IMR-90 (cell line): ENCODE measurements around the gene FAM8A1. TPM values are rescaled to one million over a fixed set of nuclear protein-coding genes. Genes with fewer than 3 reads are reported as not detected.

Experiments used
- ATAC-seq: fragments of 200-7000 bp; cut with Tn5 transposase; 2 replicates; pipeline ENCODE4 v1.9.1; 2020; ENCODE audit warnings: low read depth, mild to moderate bottlenecking, moderate library complexity
- BruUV-seq: library from RNA; stranded (reverse); fragments of 400-500 nt; replicated peaks from 2 replicates; lab custom pipeline; 2021; lab: Mats Ljungman, UMichigan
- CTCF ChIA-PET: fragments of 300-600 bp; formaldehyde crosslinking; extraction: SDS; loops from one replicate; lab custom pipeline; 2021; ENCODE audit warnings: antibody characterized with exemption; lab: Yijun Ruan, JAX
- POLR2A ChIA-PET: fragments of 300-600 bp; sonication (Branson Sonifier 250); formaldehyde crosslinking; loops from one replicate; lab custom pipeline; 2022; ENCODE audit warnings: antibody characterized with exemption; ENCODE audit not compliant: unreplicated experiment; lab: Charles Lee
- DNase-seq: peaks from one replicate; pipeline ENCODE4 v3.0.0; 2013
- H2AFZ ChIP-seq: replicated peaks from 2 replicates; pipeline ENCODE3; 2013; ENCODE audit warnings: low read length, mild to moderate bottlenecking; ENCODE audit not compliant: poor library complexity
- H2AK5ac ChIP-seq: 2 replicates; pipeline ENCODE4 v1.6.1; 2013; ENCODE audit warnings: low read depth, low read length, inconsistent platforms
- H2AK9ac ChIP-seq: replicated peaks from 2 replicates; pipeline ENCODE3; 2013; ENCODE audit warnings: mild to moderate bottlenecking, low read depth, low read length, moderate library complexity; ENCODE audit not compliant: poor library complexity
- H2BK120ac ChIP-seq: 2 replicates; pipeline ENCODE4 v1.6.1; 2013; ENCODE audit warnings: low read depth, low read length, inconsistent platforms
- H2BK15ac ChIP-seq: 3 replicates; pipeline ENCODE4 v1.6.1; 2013; ENCODE audit warnings: low read depth, low read length, inconsistent platforms
- H2BK20ac ChIP-seq: 2 replicates; pipeline ENCODE4 v1.6.1; 2013; ENCODE audit warnings: low read depth, mild to moderate bottlenecking, inconsistent platforms, low read length, moderate library complexity
- H2BK5ac ChIP-seq: 2 replicates; pipeline ENCODE4 v1.6.1; 2013; ENCODE audit warnings: mild to moderate bottlenecking, low read depth, low read length, inconsistent platforms; ENCODE audit not compliant: poor library complexity, severe bottlenecking
- H3K14ac ChIP-seq: replicated peaks from 2 replicates; pipeline ENCODE4 v1.6.1; 2013; ENCODE audit warnings: low read depth, low read length, inconsistent platforms
- H3K18ac ChIP-seq: 2 replicates; pipeline ENCODE4 v1.6.1; 2013; ENCODE audit warnings: low read depth, low read length, control low read depth
- H3K23ac ChIP-seq: 2 replicates; pipeline ENCODE4 v1.6.1; 2013; ENCODE audit warnings: low read depth, low read length, inconsistent platforms
- H3K27ac ChIP-seq: 2 replicates; pipeline ENCODE4 v1.5.1; 2013; ENCODE audit warnings: mild to moderate bottlenecking, control low read depth, low read length; ENCODE audit not compliant: insufficient read depth
- H3K27me3 ChIP-seq: 2 replicates; pipeline ENCODE4 v1.6.1; 2013; ENCODE audit warnings: low read length; ENCODE audit not compliant: control insufficient read depth, insufficient read depth
- H3K36me3 ChIP-seq: 2 replicates; pipeline ENCODE4 v1.6.1; 2013; ENCODE audit warnings: low read length, mixed read lengths; ENCODE audit not compliant: control insufficient read depth, insufficient read depth
- H3K4ac ChIP-seq: 2 replicates; pipeline ENCODE4 v1.6.1; 2013; ENCODE audit warnings: low read depth, low read length, inconsistent platforms
- H3K4me1 ChIP-seq: 2 replicates; pipeline ENCODE4 v1.6.1; 2013; ENCODE audit warnings: low read length, mixed read lengths; ENCODE audit not compliant: control insufficient read depth, insufficient read depth
- H3K4me2 ChIP-seq: 2 replicates; pipeline ENCODE4 v1.6.1; 2013; ENCODE audit warnings: low read depth, mild to moderate bottlenecking, control low read depth, low read length, moderate library complexity
- H3K4me3 ChIP-seq: 2 replicates; pipeline ENCODE4 v1.5.1; 2013; ENCODE audit warnings: low read depth, mild to moderate bottlenecking, control low read depth, low read length, moderate library complexity; ENCODE audit not compliant: insufficient read depth
- H3K56ac ChIP-seq: 2 replicates; pipeline ENCODE4 v1.6.1; 2013; ENCODE audit warnings: low read length, inconsistent platforms; ENCODE audit not compliant: insufficient read depth; ENCODE audit errors: extremely low read depth
- H3K79me1 ChIP-seq, 2 experiments: 2 replicates each; pipeline ENCODE4 v1.6.1; 2013; ENCODE audit warnings: low read length in 2 of 2, inconsistent platforms in 1 of 2, low read depth in 1 of 2
- H3K9ac ChIP-seq: 2 replicates; pipeline ENCODE4 v1.6.1; 2013; ENCODE audit warnings: low read depth, low read length, control low read depth
- H3K9me1 ChIP-seq: 2 replicates; pipeline ENCODE4 v1.6.1; 2013; ENCODE audit warnings: low read length, inconsistent platforms; ENCODE audit not compliant: insufficient read depth
- H3K9me3 ChIP-seq: 2 replicates; pipeline ENCODE4 v1.6.1; 2013; ENCODE audit warnings: low read length; ENCODE audit not compliant: control insufficient read depth, insufficient read depth
- H4K20me1 ChIP-seq: 2 replicates; pipeline ENCODE4 v1.6.1; 2013; ENCODE audit warnings: low read length, inconsistent platforms; ENCODE audit not compliant: insufficient read depth
- H4K5ac ChIP-seq: 2 replicates; pipeline ENCODE4 v1.6.1; 2013; ENCODE audit warnings: mild to moderate bottlenecking, low read depth, low read length, control low read depth
- H4K8ac ChIP-seq, 2 experiments: 2 replicates each; pipeline ENCODE4 v1.6.1; 2013; ENCODE audit warnings: low read depth in 2 of 2, low read length in 2 of 2, control low read depth in 1 of 2, inconsistent platforms in 1 of 2
- H4K91ac ChIP-seq: 2 replicates; pipeline ENCODE4 v1.6.1; 2013; ENCODE audit warnings: low read depth, low read length, inconsistent platforms; ENCODE audit not compliant: insufficient read depth
- CEBPB ChIP-seq: IDR thresholded peaks from 2 replicates; pipeline ENCODE4 v1.6.1; 2012; ENCODE audit warnings: low read depth, low read length, improper control_type of control experiment
- CHD1 ChIP-seq: IDR thresholded peaks from 2 replicates; pipeline ENCODE4 v1.6.1; 2012; ENCODE audit warnings: low read depth, low read length, improper control_type of control experiment
- RAD21 ChIP-seq: IDR thresholded peaks from 2 replicates; pipeline ENCODE4 v1.6.1; 2012; ENCODE audit warnings: low read length, improper control_type of control experiment
- RFX5 ChIP-seq: IDR thresholded peaks from 2 replicates; pipeline ENCODE4 v1.8.0; 2012; ENCODE audit warnings: low read depth, mild to moderate bottlenecking, low read length, moderate library complexity
- SMC3 ChIP-seq: fragments of 150-350 bp; IDR thresholded peaks from 2 replicates; pipeline ENCODE4 v1.6.1; 2016; ENCODE audit warnings: low read depth, mild to moderate bottlenecking, antibody characterized with exemption, low read length, moderate library complexity
- WGBS, 2 experiments: methylation state at CpG; one replicate each; pipeline versions ENCODE4 v1.1.5 to v1.1.7; 2013; ENCODE audit warnings: missing lambda C conversion rate in 2 of 2; ENCODE audit not compliant: insufficient read length in 1 of 2; ENCODE audit errors: extremely low coverage in 2 of 2; 5-methylcytosine and 5-hydroxymethylcytosine counted together
- dilution Hi-C: fragments of 300-500 bp; cut with HindIII; formaldehyde crosslinking; loops from one replicate; pipeline ENCODE4 v1.14.3; 2018; ENCODE audit warnings: low sequenced_read_pairs; ENCODE audit not compliant: unreplicated experiment
- in situ Hi-C: fragments of 300-500 bp; cut with MboI; formaldehyde crosslinking; loops from 3 replicates; pipeline ENCODE4 v1.14.3; 2019; ENCODE audit warnings: low sequenced_read_pairs, inconsistent platforms, mixed read lengths
- intact Hi-C: fragments of 100-400 bp; cut with micrococcal nuclease; formaldehyde crosslinking; loops from 2 replicates; pipeline ENCODE4 v1.10.0; 2022
- polyA plus RNA-seq, 3 experiments: library from polyadenylated mRNA; depleted of rRNA; stranded (reverse); fragments of >200 nt; gene quantifications; 2 replicates each; pipeline ENCODE4 v1.2.3, GENCODE V29; 2012; ENCODE audit warnings: low replicate concordance in 1 of 3
- total RNA-seq: library from RNA; depleted of rRNA; stranded (reverse); fragments of >200 nt; gene quantifications from 2 replicates; pipeline ENCODE4 v1.2.3, GENCODE V29; 2012
- TF ChIP-seq, protein P1 (sequence below): fragments of 150-350 bp; IDR thresholded peaks from 2 replicates; pipeline ENCODE4 v1.6.1; 2017; ENCODE audit warnings: mild to moderate bottlenecking, antibody characterized with exemption, low read length, low read depth
- TF ChIP-seq, protein P2 (sequence below): conservative IDR thresholded peaks from 2 replicates; pipeline ENCODE4 v1.5.1; 2012; ENCODE audit warnings: mild to moderate bottlenecking, low read depth, low read length, improper control_type of control experiment
- TF ChIP-seq, protein P3 (sequence below): fragments of 150-350 bp; IDR thresholded peaks from 2 replicates; pipeline ENCODE4 v1.6.1; 2016; ENCODE audit warnings: low read depth, mild to moderate bottlenecking, low read length, moderate library complexity, borderline replicate concordance

Gene FAM8A1
- total and polyA plus RNA-seq, 2 of the 4 experiments (the other 2 are of a cell fraction), result 8.1 to 8.2 TPM

DNA sequence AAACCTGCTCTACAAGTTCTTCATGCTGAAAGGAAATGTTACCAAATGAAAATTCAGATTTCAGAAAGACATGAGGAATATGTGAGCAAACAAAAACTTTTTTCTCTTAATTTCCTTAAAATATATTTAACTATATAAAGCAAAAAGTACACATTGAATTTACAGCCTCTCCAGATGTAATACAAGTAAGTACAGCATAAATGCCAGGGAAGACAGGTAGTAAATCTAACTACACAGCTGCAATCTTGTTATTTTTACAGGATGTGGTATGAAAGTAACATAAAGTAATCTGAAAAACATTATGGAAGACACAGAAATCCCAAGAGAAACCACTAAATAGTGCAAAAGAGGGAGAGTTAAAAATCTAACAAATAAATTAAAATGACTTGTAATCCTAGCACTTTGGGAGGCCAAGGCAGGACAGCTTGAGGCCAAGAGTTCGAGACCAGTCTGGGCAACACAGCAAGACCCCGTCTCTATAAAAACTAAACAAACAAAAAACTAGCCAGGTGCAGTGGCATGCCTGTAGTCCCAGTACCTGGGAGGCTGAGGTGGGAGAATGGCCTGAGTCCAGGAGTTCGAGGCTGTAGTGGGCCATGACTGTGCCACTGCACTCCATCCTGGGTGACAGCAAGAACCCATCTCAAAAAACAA, 50.7 kb downstream of the FAM8A1 start:
- no TSS peak for BruUV-seq
- DNase-seq (no peak), ATAC-seq (no peak)
- no peaks in the 10 kb centered on the region for H3K9me1 ChIP-seq
- H4K91ac ChIP-seq, result no peak overlapping the region
- H3K4me3 ChIP-seq, result no peak overlapping the region
- no peak overlapping the region for H3K56ac ChIP-seq
- H3K9me3 ChIP-seq, result no peaks in the 10 kb centered on the region
- H3K4ac ChIP-seq, result no peak overlapping the region
- POLR2A ChIA-PET, result interaction anchor here (0.8 kb wide), 1 partner anchor 9 kb away, joined by 3 read pairs; no protein-coding TSS in a partner anchor
- no peak overlapping the region for H2BK20ac ChIP-seq
- H3K18ac ChIP-seq, result no peak overlapping the region
- H3K27me3 ChIP-seq, result no peaks in the 10 kb centered on the region
- dilution Hi-C loops, result no loop called here
- H2BK15ac ChIP-seq, result no peak overlapping the region
- H2AK9ac ChIP-seq, result no peak overlapping the region
- no peak overlapping the region for H3K27ac ChIP-seq
- no peaks in the 10 kb centered on the region for H3K4me1 ChIP-seq
- no peak overlapping the region for H3K9ac ChIP-seq
- no peak overlapping the region for H3K23ac ChIP-seq
- H3K4me2 ChIP-seq, result no peak overlapping the region
- intact Hi-C loops, result no loop called here
- TF ChIP-seq CHD1 (no peak), SMC3 (no peak), RFX5 (no peak), CEBPB (no peak), RAD21 (no peak)
- TF ChIP-seq, protein P1, sequence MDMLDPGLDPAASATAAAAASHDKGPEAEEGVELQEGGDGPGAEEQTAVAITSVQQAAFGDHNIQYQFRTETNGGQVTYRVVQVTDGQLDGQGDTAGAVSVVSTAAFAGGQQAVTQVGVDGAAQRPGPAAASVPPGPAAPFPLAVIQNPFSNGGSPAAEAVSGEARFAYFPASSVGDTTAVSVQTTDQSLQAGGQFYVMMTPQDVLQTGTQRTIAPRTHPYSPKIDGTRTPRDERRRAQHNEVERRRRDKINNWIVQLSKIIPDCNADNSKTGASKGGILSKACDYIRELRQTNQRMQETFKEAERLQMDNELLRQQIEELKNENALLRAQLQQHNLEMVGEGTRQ, result no peak
- TF ChIP-seq, protein P2, sequence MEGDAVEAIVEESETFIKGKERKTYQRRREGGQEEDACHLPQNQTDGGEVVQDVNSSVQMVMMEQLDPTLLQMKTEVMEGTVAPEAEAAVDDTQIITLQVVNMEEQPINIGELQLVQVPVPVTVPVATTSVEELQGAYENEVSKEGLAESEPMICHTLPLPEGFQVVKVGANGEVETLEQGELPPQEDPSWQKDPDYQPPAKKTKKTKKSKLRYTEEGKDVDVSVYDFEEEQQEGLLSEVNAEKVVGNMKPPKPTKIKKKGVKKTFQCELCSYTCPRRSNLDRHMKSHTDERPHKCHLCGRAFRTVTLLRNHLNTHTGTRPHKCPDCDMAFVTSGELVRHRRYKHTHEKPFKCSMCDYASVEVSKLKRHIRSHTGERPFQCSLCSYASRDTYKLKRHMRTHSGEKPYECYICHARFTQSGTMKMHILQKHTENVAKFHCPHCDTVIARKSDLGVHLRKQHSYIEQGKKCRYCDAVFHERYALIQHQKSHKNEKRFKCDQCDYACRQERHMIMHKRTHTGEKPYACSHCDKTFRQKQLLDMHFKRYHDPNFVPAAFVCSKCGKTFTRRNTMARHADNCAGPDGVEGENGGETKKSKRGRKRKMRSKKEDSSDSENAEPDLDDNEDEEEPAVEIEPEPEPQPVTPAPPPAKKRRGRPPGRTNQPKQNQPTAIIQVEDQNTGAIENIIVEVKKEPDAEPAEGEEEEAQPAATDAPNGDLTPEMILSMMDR, result no peak
- TF ChIP-seq, protein P3, sequence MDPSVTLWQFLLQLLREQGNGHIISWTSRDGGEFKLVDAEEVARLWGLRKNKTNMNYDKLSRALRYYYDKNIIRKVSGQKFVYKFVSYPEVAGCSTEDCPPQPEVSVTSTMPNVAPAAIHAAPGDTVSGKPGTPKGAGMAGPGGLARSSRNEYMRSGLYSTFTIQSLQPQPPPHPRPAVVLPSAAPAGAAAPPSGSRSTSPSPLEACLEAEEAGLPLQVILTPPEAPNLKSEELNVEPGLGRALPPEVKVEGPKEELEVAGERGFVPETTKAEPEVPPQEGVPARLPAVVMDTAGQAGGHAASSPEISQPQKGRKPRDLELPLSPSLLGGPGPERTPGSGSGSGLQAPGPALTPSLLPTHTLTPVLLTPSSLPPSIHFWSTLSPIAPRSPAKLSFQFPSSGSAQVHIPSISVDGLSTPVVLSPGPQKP, result no peak
- H4K8ac ChIP-seq, result no peak overlapping the region
- H2AK5ac ChIP-seq, result no peak overlapping the region
- H2AFZ ChIP-seq, result no peak overlapping the region
- no CpG with 5 or more reads among the region's 3 CpGs for WGBS, 2 experiments
- no peak overlapping the region for H2BK120ac ChIP-seq
- H3K79me1 ChIP-seq, result peaks cover 14 to 34% of the 10 kb centered on the region in 2 experiments; a peak in 3 of 4 replicates
- H3K36me3 ChIP-seq, result peaks cover 21% of the 10 kb centered on the region
- CTCF ChIA-PET, result interaction anchor here (0.6 kb wide), 1 partner anchor 44 kb away, joined by 4 read pairs; no protein-coding TSS in a partner anchor
- no peak overlapping the region for H3K14ac ChIP-seq
- H2BK5ac ChIP-seq, result no peak overlapping the region
- in situ Hi-C loops, result no loop called here
- no peaks in the 10 kb centered on the region; the same call in 1 of the 2 replicates for H4K20me1 ChIP-seq
- H4K5ac ChIP-seq, result no peak overlapping the region
